Fibroblast of skin of left biceps (primary cell): ENCODE measurements around the gene TREH.
"Not testable (repeated sequence)": the region's sequence is repeated elsewhere in the genome, so short reads cannot be mapped to it uniquely, and the experiment has no call there.

Source experiments
- DNase-seq, 2 experiments: peaks; one replicate each; pipeline ENCODE4 v3.0.0-alpha.2; 2013; ENCODE audit warnings: low read depth in 2 of 2

TREH gene

GRCh38 chr11:118679483-118679882 lies at the start of gene TREH:
TSS of gene TREH (minus strand) at chr11:118679650. CDS start at chr11:118679627, 23 bp downstream.
- DNase-seq = no peak

- not testable (repeated sequence) for DNase-seq
Observed at GRCh38 chr11:118728112-118728511, 48.7 kb upstream of the TREH start.

- not testable (repeated sequence) for DNase-seq
Observed at GRCh38 chr11:118727721-118728066, 48.2 kb upstream of the TREH start.

DNA sequence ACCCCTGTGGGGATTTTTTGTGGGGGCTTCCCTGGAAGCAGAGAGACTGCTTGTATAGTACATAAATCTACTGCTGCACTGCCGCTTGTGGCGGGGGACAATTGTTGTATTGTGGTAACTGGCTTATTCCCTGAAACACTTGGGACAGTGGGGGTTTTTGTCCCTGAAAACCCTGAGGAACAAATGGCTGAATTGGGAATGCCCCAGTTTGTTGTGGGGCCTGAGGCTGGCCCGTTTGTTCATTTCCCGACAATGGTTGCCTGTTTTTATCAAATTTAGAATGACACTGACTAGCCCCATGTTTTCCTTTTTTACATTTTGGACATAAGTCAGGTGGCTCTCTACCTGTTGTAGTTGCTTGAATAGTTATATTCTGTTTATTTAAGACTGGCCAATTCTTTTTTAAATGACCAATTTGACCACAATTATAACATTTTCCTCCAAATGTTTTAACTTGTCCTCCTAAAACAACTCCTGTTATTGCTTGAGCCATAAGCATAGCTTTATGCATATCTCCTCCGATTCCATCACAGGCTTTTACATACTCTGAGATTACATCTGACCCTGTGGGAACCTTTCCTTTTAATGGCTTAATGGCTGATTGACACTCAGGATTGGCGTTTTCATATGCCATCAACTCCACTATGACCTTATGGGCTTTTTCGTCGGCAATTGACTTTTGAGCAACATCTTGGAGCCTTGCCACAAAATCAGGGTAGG lies 47.7 kb upstream of the TREH start:
- DNase-seq = not testable (repeated sequence)

DNA sequence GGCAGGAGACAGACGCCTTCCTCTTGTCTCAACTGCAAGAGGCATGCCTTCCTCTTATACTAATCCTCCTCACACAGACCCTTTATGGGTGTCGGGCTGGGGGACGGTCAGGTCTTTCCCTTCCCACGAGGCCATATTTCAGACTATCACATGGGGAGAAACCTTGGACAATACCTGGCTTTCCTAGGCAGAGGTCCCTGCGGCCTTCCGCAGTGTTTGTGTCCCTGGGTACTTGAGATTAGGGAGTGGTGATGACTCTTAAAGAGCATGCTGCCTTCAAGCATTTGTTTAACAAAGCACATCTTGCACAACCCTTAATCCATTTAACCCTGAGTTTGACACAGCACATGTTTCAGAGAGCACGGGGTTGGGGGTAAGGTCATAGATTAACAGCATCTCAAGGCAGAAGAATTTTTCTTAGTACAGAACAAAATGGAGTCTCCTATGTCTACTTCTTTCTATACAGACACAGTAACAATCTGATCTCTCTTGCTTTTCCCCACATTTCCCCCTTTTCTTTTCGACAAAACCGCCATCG lies 42.1 kb upstream of the TREH start:
- not testable (repeated sequence) for DNase-seq

GRCh38 chr11:118720740-118721139 lies 41.3 kb upstream of the TREH start:
- not testable (repeated sequence) for DNase-seq

DNA sequence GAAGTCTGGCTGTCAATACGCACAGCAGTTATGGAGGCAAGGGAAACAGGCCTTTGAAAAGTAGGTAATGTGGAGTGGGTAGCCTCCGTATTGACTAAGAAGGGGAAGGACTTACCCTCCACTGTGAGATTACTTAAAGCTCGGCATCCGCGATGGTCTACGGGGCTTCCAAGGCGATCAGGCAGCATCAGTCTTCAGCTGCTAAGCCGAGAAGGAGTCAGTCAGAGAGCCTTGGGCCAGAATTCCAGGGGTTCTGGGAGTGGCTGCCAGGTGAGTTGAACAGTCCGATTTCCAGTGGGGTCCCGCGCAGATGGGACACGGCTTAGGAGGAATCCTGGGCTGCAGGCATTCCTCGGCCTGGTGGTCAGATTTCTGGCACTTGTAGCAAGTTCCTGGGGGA lies 40.6 kb upstream of the TREH start:
- not testable (repeated sequence) for DNase-seq

DNA sequence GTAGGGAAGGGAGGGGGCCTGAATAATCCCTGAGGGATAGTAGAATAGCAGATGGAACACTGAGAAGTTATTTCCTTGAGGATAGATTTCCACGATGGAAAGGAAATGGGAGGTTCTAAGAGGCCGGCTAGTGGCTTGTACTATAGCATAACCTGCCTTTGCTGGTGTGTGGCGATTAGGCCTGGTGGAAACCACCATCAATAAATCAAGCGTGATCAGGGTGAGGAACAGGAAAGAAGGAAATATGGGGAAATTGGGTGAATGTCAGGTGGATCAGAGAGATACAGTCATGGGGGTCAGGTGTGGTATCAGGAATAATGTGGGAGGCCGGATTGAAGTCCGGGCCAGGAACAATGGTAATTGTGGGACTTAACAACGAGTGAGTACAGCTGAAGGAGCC lies 39.1 kb upstream of the TREH start:
- not testable (repeated sequence) for DNase-seq

- not testable (repeated sequence) for DNase-seq
Observed at GRCh38 chr11:118717733-118718132, 38.3 kb upstream of the TREH start.

DNA sequence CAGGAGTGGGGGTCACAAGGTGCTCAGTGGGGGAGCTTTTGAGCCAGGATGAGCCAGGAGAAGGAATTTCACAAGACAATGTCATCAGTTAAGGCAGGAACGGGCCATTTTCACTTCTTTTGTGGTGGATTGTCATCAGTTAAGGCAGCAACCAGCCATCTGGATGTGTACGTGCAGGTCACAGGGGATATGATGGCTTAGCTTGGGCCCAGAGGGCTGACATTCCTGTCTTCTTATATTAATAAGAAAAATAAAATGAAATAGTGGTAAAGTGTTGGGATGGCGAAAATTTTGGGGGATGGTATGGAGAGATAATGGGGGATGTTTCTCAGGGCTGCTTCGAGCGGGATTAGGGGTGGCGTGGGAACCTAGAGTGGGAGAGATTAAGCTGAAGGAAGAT lies 37.8 kb upstream of the TREH start:
- DNase-seq = not testable (repeated sequence)

DNA sequence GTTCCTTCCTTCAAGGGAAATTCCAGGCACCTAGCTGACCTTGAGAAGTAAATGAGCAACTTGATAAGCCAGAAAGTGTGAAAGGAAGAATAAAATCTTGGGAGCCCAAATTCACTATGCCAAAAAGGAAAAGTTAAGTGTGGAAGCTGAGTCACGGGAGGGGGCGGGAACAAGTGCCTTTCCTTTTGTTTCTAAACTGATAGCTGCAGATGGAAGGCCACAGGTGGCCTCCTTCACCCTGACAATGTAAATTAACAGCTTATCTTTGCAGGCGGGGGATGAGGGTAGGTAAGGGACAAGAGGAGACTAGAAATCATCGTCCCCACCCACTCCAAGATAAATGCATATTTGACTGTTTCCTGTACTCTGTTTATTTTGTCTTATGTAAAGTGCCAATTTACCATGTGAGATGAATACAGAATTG lies 36.4 kb upstream of the TREH start:
- no peak for DNase-seq

DNA sequence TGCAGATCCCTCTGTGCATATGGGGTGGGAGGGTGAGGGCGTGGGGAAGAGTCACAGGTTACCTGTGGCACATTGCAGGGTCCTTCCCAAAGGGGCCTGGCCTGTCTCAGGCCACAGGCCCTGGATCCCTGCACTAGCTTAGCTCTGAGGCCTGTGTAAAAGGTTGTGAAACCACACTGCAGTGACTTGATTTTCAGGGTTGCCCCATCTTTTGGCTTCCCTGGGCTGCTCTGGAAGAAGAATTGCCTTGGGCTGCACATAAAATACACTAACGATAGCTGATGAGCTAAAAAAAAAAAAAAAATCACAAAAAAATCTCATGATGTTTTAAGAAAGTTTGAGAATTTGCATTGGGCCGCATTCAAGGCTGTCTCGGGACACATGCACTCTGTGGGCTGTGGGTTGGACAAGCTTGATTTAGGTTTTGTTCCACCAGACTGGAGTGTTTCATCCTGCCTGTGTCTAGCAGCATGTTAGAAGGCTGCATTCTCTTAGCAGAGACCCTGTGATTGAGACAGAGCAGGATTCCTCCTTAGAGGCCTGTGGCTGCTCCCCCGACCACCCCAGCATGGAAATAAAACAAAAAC lies 35.9 kb upstream of the TREH start:
- no peak for DNase-seq

DNA sequence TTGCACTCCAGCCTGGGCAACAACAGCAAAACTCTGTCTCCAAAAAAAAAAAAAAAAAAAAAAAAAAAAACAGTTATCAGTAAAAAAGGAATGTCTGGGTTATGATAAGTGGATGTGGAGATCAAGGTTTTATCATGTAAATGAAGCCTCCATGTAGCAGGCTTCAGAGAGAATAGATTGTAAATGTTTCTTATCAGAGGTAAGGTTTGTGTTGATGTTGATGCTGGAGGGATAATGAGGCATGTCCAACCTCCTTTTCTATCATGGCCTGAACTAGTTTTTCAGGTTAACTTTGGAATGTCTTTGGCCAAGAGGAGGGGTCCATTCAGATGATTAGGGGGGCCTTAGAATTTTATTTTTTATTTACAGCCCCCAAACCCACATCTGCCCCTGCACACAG lies 35.4 kb upstream of the TREH start:
- DNase-seq = no peak

GRCh38 chr11:118714416-118714815 lies 35.0 kb upstream of the TREH start:
- not testable (repeated sequence) for DNase-seq

GRCh38 chr11:118708296-118708695 lies 28.8 kb upstream of the TREH start:
- no peak for DNase-seq

DNA sequence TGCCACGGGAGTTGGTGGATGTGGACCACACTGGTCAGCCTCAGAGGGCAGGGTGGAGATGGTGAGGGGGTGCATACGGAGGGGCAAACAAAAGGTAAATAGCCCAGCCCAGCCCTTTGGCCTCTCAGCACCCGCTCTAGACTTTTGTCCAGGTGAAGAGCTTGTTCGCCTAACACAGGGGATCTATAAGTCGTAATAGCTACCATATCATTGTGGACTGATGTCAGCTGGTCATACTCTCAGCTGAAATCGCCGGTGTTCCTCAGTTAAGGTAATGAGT lies 27.0 kb upstream of the TREH start:
- DNase-seq = no peak

GRCh38 chr11:118705791-118706545 lies 26.5 kb upstream of the TREH start:
- DNase-seq = no peak

- no peak for DNase-seq
Observed at GRCh38 chr11:118705111-118705741, 25.8 kb upstream of the TREH start.

GRCh38 chr11:118703563-118704106 lies 24.2 kb upstream of the TREH start:
- no peak for DNase-seq

DNA sequence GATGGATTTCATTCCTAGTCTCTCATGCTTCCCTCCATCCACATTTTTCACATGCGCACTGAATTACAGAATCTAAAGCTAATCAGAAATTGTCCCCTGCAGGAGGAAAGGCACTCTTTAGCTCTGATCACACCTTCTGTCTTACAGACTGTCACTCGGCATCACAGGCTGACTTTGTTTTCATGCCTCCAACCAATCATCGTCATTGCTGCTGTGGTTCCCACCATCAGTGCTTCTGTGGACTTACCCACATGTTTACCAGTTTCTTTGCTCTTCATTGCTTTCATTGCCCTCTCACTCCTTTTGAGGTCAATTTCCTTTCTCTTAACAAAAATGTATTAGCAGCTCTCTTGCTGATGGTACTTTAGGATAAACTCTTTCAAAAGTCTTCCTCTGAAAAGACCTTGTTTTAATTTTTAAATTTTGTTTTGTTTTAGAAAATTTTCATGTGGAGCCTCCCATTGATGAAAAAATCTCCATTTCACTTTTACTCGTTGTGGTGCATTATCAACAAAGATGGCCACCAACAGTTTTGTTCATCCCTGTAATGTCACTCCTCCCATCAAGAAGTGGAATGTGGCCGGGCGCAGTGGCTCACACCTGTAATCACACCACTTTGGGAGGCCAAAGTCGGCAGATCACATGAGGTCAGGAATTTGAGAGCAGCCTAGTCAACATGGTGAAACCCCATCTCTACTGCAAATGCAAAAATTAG lies 20.2 kb upstream of the TREH start:
- no peak for DNase-seq

DNA sequence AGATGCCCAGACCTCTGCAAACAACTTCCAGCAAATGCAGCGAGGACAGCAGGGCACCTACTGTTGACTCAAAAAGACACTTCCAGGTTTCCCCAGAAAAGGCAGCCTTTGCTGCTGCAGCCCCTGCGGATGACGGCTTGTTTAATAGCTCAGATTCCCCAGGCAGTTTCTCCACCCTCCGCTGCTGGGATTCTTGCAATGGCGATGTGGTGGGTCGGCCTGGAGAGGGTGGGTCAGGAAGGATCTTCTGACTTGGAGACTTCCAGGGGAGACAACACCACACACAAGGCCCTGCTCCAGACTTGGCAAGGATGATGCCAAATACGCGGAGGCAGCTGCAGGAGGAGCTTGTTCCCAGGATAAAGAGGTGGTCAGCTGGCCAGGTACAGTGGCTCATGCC lies 17.9 kb upstream of the TREH start:
- no peak for DNase-seq
